RPMI8226 (cell line): ENCODE results near the gene EEA1.
A peak's percentile ranks its signal among the peaks of the same experiment; 100 is the strongest.

Experiments
- DNase-seq: peaks from one replicate; pipeline ENCODE4 v3.0.0-alpha.2; 2015

Gene EEA1

GRCh38 chr12:92879698-92880322, 49.3 kb downstream of the EEA1 start:
- DNase-seq, result no peak

DNA sequence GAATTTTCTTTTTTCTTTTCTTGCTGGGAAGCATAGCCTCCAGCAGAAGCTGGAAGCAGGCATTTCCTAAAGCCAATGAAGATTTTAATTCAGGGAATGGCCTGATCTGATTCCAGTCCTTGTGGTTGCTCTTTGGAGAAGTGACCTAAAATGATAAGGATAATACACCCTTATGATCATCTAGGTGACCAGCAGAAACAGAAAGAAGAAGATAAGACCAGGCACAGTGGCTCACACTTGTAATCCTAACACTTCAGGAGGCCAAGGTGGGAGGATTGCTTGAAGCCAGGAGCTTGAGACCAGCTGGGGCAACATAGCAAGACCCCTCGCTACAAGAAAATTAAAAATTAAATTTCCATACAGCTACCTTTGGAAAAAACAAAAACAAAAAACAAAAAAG, 51.2 kb downstream of the EEA1 start:
- no peak for DNase-seq

DNA sequence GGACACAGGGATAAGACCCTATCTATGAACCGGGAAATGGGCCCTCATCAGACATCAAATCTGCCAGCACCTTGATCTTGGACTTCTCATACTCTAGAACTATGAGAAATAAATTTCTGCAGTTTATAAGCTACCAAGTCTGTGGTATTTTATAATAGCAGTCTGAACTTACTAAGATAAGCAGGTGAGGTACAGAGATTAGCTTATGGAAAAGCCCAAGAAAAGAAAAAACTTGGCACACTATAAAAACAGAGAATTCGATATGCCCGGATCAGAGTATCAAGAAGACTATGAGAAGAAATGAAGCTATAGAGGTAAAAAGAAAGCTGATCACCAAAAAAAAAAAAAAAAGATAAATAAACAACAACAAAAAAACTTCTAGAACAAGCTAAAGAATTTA, 52.6 kb downstream of the EEA1 start:
- no peak for DNase-seq

GRCh38 chr12:92871116-92871515, 58.0 kb downstream of the EEA1 start:
- DNase-seq, result no peak

DNA sequence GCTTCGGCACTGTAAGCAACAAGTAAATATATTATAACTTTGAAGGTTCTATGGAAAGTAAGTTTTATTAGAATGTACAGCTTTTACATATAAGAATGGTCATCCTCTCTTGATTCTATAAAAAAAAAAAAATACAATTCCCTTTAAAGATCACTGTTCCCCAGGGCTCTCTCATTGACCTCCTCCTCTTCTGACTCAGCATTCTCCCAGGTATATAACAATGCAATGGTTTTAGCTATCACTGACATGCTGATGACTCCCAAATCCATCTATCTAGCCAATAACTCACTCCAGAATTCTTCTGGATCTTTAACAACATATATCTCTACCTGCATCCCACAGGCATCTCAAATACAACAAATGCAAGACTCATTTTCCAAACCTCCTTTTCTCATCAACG, 62.7 kb downstream of the EEA1 start:
- DNase-seq, result no peak

DNA sequence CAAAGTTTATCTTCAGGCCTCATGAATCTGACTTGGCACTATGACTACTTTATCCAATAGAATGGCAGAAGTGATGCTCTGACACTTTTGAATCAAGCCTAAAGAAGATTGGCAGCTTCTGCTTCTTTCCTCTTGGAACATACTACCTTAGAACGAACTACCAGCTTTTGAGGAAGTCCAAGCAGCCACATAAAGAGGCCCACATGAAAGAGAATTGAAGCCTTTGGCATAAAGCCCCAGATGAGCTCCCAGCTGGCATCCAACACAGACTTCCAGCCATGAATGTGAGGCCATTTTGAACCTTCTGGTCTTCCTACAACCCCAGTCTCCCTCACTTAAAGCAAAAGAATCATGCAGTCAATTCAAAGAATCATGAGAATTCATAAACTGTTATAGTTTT, 65.8 kb downstream of the EEA1 start:
- DNase-seq, result no peak

DNA sequence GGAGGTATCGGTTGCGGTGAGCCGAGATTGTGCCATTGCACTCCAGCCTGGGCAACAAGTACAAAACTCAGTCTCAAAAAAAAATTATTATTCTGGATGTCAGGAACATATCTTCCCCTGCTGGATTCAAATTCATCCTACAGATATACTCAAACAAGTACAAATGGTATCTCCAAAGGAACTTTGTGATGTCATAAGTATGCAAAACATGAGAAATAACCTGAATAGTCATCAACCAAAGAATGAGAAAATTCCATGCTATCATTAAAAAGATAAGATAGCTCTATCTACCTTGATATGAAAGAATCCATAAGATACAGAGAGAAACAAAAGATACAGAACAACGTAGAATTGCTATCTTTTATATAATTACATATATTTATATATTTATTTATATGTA, 67.7 kb downstream of the EEA1 start:
- DNase-seq, result no peak

DNA sequence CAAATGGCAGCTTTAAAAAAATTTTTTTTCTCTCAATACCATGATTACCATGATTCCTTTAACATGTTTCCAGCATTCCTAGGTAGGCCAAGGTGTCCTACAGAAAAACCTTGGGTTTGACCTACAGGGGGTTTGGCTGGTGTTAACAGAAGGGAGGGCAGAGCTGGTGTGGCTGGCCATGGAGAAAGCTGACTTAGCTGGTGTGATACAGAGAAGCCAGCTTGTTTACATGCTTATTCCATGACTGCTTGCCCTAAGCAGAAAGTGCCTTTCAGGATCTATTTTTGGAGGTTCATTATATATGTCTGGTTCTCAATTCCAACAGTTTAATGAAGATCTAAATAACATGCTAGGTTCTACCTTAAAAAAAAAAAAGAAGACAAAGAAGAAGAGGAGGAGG, 68.6 kb downstream of the EEA1 start:
- no peak for DNase-seq

GRCh38 chr12:92859650-92860386, 69.3 kb downstream of the EEA1 start:
- no peak for DNase-seq

DNA sequence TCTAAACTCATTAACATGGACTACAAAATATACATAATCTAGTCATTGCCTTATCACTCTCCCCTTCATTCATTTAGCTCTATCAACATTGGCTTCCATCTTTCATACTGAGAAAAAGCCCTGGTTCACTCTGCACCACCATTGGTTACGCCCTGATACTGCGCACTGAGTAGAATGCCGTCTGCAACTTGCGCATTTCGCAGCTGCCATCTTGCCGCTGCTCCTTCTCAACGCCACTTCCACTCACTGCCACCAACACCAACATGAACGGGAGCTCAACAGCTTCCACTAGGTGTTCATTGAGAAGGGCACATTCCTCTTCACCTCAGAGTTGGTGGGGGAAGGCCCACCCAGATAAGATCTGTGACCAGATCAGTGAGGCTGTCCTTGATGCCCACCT, 71.3 kb downstream of the EEA1 start:
- no peak for DNase-seq

DNA sequence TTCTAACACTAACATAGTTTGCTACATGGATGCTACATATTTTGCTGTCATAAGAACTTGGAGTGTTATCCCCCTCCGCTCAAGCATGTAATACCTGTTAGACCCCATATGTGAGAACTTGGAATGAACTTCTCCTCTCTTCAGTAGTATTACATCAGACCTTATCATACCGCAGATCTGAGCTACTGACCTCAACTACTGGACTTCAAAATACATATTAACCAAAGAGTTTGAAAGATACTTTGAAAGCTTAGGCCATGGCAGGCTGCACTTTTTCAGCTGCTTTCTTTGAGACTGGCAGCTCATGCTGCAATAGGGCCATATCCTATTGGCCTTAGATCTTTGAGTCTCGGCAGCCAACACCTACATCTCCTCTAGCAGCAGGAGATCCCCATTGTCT, 74.8 kb downstream of the EEA1 start:
- DNase-seq, result no peak

GRCh38 chr12:92848740-92849139, 80.4 kb downstream of the EEA1 start:
- DNase-seq, result no peak

DNA sequence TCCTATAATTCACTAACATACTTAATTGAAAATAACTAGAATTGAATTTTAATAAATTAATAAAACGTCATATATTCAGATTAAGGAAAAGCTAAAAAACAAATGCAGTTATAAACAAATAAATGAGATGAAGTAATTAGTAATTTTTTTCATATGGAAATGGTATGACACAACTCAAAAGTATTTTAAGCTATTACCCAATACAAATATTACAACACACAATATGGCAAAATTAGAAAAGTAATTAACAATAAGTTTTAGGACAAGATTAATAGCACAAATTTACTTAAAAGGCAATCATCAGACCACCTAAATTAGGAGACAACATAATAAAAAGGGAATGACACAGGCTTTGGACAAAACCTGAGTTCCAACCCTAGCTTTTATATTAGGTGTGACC, 81.7 kb downstream of the EEA1 start:
- DNase-seq, result no peak

DNA sequence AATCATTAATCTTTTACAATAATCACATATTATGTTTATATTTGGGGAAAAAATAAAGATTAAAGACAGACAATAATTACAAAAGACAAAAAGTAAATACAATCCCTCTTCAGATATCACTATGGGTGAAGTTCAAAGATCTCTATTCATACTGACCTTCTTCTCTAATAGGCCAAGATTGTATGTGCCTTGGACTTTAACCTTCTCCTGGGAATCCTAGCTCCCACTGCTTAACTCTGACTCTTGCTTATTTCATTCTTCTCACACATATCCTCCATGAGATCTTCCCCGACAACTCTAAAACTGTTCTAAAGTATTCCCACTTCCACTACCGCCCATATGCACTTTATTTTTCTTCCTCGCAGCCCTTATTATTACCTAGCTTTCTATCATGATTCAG, 83.8 kb downstream of the EEA1 start:
- no peak for DNase-seq

DNA sequence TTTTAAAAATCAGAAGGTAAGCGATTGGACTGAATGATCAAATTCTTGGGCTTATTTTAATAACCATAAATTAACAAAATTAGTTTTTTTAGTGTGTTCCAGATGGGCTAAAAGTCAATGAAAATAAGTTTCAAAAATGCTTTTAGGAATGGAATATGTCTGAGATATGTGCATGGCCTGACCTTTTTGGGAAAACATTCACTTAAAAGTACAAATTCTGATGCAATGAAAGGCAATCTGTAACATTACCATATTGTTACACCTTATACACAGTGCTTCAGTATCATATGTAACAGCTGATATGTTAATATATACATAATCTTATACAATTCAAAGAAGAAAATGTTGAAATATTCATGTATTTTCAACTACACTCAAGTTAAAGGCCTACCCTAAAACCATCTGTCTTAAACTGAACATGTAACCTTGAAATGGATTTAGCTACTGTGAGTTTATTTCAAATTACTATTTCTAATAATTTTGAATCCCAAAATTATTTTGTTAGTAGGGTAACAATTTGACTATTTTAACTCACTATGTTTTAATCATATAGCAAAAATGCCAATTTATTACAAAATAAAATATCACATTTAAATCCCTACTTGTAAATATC, 84.8 kb downstream of the EEA1 start:
- DNase-seq, result no peak

DNA sequence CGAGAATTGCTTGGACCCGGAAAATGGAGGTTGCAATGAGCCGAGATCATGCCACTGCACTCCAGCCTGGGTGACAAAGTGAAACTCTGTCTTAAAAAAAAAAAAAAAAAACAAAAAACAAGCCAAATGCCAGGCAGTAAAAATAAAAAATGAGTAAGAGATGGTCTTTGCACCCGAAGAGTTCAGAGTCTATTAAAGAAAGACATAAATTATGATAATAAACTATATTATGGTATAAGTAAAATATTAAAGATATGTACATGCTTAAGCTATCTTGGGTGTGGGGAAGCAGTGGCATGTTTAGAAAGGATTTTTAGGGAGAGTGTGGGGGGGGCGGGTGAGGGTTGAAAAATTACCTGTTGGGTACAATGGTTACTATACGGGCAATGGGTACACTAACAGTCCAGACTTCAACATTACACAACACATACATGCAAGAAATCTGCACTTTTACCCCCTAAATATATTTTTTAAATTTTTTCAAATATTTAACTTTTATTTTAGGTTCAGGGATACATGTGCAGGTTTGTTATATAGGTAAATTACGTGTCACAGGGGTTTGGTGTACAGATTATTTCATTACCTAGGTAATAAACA, 99.3 kb downstream of the EEA1 start:
- no peak for DNase-seq

GRCh38 chr12:92828565-92828964, 100.5 kb downstream of the EEA1 start:
- DNase-seq, result no peak

DNA sequence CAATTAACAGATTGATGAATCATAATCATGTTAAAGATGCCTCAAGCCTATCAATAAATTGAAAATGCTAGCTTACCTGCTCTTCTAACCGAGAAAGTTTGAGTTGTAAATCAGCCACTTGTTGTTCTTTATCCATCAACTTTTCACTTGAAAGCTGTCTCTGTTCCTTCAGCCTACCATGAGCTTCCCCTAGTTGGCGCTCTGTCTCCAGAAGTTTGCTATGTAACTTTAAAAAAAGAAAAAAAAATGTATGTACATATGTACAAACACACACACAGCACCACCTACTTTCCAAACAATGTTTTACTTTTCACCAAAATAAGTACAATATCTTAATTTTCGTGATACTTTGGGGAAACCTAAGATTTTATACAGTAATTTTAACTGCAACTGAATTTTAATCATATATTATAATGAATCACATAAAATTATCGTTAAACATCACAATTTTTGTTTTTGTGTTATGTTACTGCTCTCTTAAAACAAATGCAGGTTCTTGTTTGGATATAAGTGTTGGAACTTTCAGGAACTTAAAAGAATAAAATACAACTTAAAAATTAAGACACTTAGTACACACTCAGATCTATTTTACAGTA, 101.2 kb downstream of the EEA1 start:
- peak; percentile 49 for DNase-seq

- DNase-seq, result no peak
Observed at GRCh38 chr12:92821142-92821541, 108.0 kb downstream of the EEA1 start.

- no peak for DNase-seq
Observed at GRCh38 chr12:92814584-92814983, 114.5 kb downstream of the EEA1 start.

DNA sequence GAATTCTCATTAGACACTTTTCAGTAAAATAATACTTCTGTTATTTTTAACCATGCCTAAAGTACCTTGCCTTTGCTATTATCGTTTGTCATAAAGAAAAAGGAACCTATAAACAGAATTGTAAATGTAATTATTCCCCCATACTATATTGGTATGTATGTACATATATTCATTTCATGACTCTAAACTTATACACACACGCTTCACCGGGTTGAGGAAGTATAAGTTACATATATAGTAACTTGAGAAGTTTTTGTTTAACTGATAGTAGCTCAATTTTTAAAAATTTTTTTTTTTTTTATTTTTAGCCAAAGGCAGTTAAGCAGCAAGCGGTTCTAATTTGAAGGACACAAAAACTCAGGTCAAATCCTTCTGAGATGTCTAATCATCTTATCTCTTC, 118.7 kb downstream of the EEA1 start:
- DNase-seq, result no peak

DNA sequence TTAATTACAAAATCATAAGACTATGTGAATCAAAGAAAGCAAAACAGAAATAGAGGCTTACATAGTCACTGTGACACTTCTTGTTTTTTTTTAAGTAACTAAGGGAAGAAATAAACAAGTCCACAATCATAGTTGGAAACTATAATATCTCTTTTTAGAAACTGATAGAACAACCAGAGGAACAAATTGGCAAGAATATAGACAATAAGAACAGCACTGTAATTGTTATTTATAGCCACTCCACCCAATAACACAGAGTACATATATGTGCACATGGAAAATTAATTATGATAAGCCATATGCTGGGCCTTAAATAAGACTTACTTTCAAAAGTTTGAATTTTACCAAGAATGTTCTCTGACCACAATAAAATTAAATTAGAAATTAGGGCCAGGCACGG, 125.2 kb downstream of the EEA1 start:
- DNase-seq, result no peak

GRCh38 chr12:92802906-92803305, 126.2 kb downstream of the EEA1 start:
- DNase-seq, result no peak

GRCh38 chr12:92796650-92797049, 132.4 kb downstream of the EEA1 start:
- no peak for DNase-seq
